A549 (cell line): ENCODE measurements around the gene CYP8B1. TPM values are rescaled to one million over a fixed set of nuclear protein-coding genes. Genes with fewer than 3 reads are reported as not detected.

Experiments
- ATAC-seq, 2 experiments: fragments of 200-7000 bp in 1 of 2; fragments of >200 bp in 1 of 2; cut with Nextera tagmentation in 1 of 2; cut with Tn5 transposase in 1 of 2; 3 replicates each; pipeline versions ENCODE4 v1.8.0 to v1.9.1; 2018 to 2020; ENCODE audit warnings: mild to moderate bottlenecking in 1 of 2, moderate library complexity in 1 of 2
- CTCF ChIA-PET: fragments of 300-600 bp; sonication (Branson Sonifier 250); formaldehyde crosslinking; extraction: SDS; loops from one replicate; lab custom pipeline; 2021; ENCODE audit warnings: antibody characterized with exemption, inconsistent platforms; lab: Yijun Ruan, JAX
- POLR2A ChIA-PET: fragments of 350-600 bp; formaldehyde crosslinking; extraction: SDS; loops from one replicate; lab custom pipeline; 2021; ENCODE audit warnings: antibody characterized with exemption, inconsistent platforms; lab: Yijun Ruan, JAX
- DNase-seq, 2 experiments: peaks; one replicate each; pipeline versions ENCODE4 v3.0.0 to v3.0.0-alpha.2; 2011 to 2016; ENCODE audit warnings: low read depth in 1 of 2, low spot score in 1 of 2
- FAIRE-seq: peaks from 2 replicates; lab custom pipeline; 2011; peaks lifted over from hg19 to GRCh38; lab: Jason Lieb, UNC
- H3K27ac ChIP-seq, 2 experiments: fragments of >200 bp; sonication (Bioruptor Twin); formaldehyde crosslinking; 3 replicates each; pipeline ENCODE4 v1.5.1; 2016 to 2017
- H3K4me1 ChIP-seq: fragments of >200 bp; sonication (Bioruptor Twin); formaldehyde crosslinking; 3 replicates; pipeline ENCODE4 v1.6.1; 2016
- H3K4me2 ChIP-seq: fragments of >200 bp; sonication (Bioruptor Twin); formaldehyde crosslinking; 3 replicates; pipeline ENCODE4 v1.6.1; 2016
- H3K4me3 ChIP-seq: fragments of >200 bp; sonication (Bioruptor Twin); formaldehyde crosslinking; 3 replicates; pipeline ENCODE4 v1.5.1; 2016
- H3K9me3 ChIP-seq: fragments of >200 bp; sonication (Bioruptor Twin); formaldehyde crosslinking; 3 replicates; pipeline ENCODE4 v1.6.1; 2016
- ATOH8 ChIP-seq: fragments of 250-450 bp; sonication (Bioruptor Pico); IDR thresholded peaks from 2 replicates; pipeline ENCODE4 v1.5.0; 2020; ENCODE audit warnings: low read depth, mild to moderate bottlenecking, moderate library complexity
- CBX2 ChIP-seq: fragments of 200-600 bp; sonication (generic); IDR thresholded peaks from 2 replicates; pipeline ENCODE4 v1.6.1; 2016; ENCODE audit warnings: low read depth, mild to moderate bottlenecking, borderline replicate concordance
- CBX8 ChIP-seq: fragments of 200-600 bp; sonication (generic); IDR thresholded peaks from 2 replicates; pipeline ENCODE4 v1.6.1; 2016
- CEBPB ChIP-seq, 2 experiments: fragments of >200 bp in 1 of 2; sonication (Bioruptor Twin) in 1 of 2; formaldehyde crosslinking in 1 of 2; IDR thresholded peaks; 2 replicates each; pipeline ENCODE4 v1.6.1; 2012 to 2016
- CHD2 ChIP-seq: fragments of 150-350 bp; IDR thresholded peaks from 2 replicates; pipeline ENCODE4 v1.6.1; 2014; ENCODE audit warnings: low read length; ENCODE audit not compliant: partially characterized antibody
- E2F6 ChIP-seq: IDR thresholded peaks from 2 replicates; pipeline ENCODE4 v1.6.1; 2012; ENCODE audit warnings: low read depth, borderline replicate concordance
- EHF ChIP-seq: fragments of 250-450 bp; sonication (Bioruptor Pico); IDR thresholded peaks from 2 replicates; pipeline ENCODE4 v1.5.0; 2020; ENCODE audit warnings: mild to moderate bottlenecking
- ELK1 ChIP-seq: fragments of 150-350 bp; IDR thresholded peaks from 2 replicates; pipeline ENCODE4 v1.6.1; 2014; ENCODE audit warnings: low read depth, mild to moderate bottlenecking, low read length
- ESRRA ChIP-seq: fragments of 150-350 bp; IDR thresholded peaks from 2 replicates; pipeline ENCODE4 v1.6.1; 2014; ENCODE audit warnings: mild to moderate bottlenecking, low read length, borderline replicate concordance
- HES2 ChIP-seq: fragments of >200 bp; sonication (Bioruptor Twin); formaldehyde crosslinking; IDR thresholded peaks from 2 replicates; pipeline ENCODE4 v1.6.1; 2016
- HOXB5 ChIP-seq: fragments of 250-450 bp; sonication (Bioruptor Pico); IDR thresholded peaks from 2 replicates; pipeline ENCODE4 v1.5.0; 2020; ENCODE audit warnings: mild to moderate bottlenecking, moderate library complexity
- KDM5A ChIP-seq: fragments of 200-600 bp; sonication (generic); IDR thresholded peaks from 2 replicates; pipeline ENCODE4 v1.6.1; 2016; ENCODE audit warnings: antibody characterized with exemption, mild to moderate bottlenecking
- MAZ ChIP-seq: fragments of 150-350 bp; IDR thresholded peaks from 2 replicates; pipeline ENCODE4 v1.6.1; 2014; ENCODE audit warnings: antibody characterized with exemption, low read depth, low read length, borderline replicate concordance
- NFE2L2 ChIP-seq: fragments of 150-350 bp; conservative IDR thresholded peaks from 2 replicates; pipeline ENCODE4 v1.6.1; 2014; ENCODE audit warnings: low read length
- NR3C1 ChIP-seq: fragments of >200 bp; sonication (Bioruptor Twin); formaldehyde crosslinking; IDR thresholded peaks from 3 replicates; pipeline ENCODE4 v1.6.1; 2017
- RAD21 ChIP-seq, 2 experiments: fragments of >200 bp in 1 of 2; sonication (Bioruptor Twin) in 1 of 2; formaldehyde crosslinking in 1 of 2; IDR thresholded peaks in 1 of 2; conservative IDR thresholded peaks in 1 of 2; 2 replicates in 1 of 2; 3 replicates in 1 of 2; pipeline ENCODE4 v1.6.1; 2012 to 2018; ENCODE audit warnings: inconsistent platforms in 1 of 2
- RARB ChIP-seq: fragments of 250-450 bp; sonication (Bioruptor Pico); IDR thresholded peaks from 2 replicates; pipeline ENCODE4 v1.8.0; 2021; ENCODE audit warnings: mild to moderate bottlenecking, moderate library complexity
- RCOR1 ChIP-seq: fragments of 150-350 bp; IDR thresholded peaks from 2 replicates; pipeline ENCODE4 v1.6.1; 2014; ENCODE audit warnings: antibody characterized with exemption, low read length, low read depth
- RNF2 ChIP-seq: fragments of 200-600 bp; sonication (generic); IDR thresholded peaks from 2 replicates; pipeline ENCODE4 v1.6.1; 2016; ENCODE audit warnings: low read depth, mild to moderate bottlenecking, antibody characterized with exemption, moderate library complexity, borderline replicate concordance
- SMC3 ChIP-seq: fragments of >200 bp; sonication (Bioruptor Twin); formaldehyde crosslinking; IDR thresholded peaks from 3 replicates; pipeline ENCODE4 v1.6.1; 2018; ENCODE audit warnings: inconsistent platforms
- TP53 ChIP-seq: fragments of 250-450 bp; sonication (Bioruptor Pico); IDR thresholded peaks from 2 replicates; pipeline ENCODE4 v1.5.0; 2021; ENCODE audit warnings: mild to moderate bottlenecking, moderate library complexity
- USF2 ChIP-seq: fragments of 450-650 bp; IDR thresholded peaks from 2 replicates; pipeline ENCODE4 v1.6.1; 2014; ENCODE audit warnings: antibody characterized with exemption
- ZFP36 ChIP-seq: fragments of 450-650 bp; IDR thresholded peaks from 2 replicates; pipeline ENCODE4 v1.6.1; 2014; ENCODE audit warnings: borderline replicate concordance; ENCODE audit not compliant: partially characterized antibody
- ZNF302 ChIP-seq: fragments of 250-450 bp; sonication (Bioruptor Pico); IDR thresholded peaks from 2 replicates; pipeline ENCODE4 v1.9.0; 2021; ENCODE audit warnings: inconsistent platforms, mild to moderate bottlenecking, moderate library complexity
- ZSCAN20 ChIP-seq: fragments of 250-450 bp; sonication (Bioruptor Pico); IDR thresholded peaks from 2 replicates; pipeline ENCODE4 v1.8.0; 2022; ENCODE audit warnings: mild to moderate bottlenecking, moderate library complexity
- WGBS: methylation state at CpG from one replicate; pipeline ENCODE4 v1.1.6; 2017; ENCODE audit errors: missing lambda C conversion rate; 5-methylcytosine and 5-hydroxymethylcytosine counted together
- polyA plus RNA-seq, 4 experiments: library from polyadenylated mRNA; depleted of rRNA in 3 of 4; stranded (reverse); fragments of >200 nt; fragmentation: RNase III in 1 of 4; extraction: RNeasy Plus Mini Kit Qiagen cat#74134 plus additional on column Dnase treatment in 1 of 4; gene quantifications; 2 replicates in 3 of 4; 3 replicates in 1 of 4; pipeline ENCODE4 v1.2.3, GENCODE V29; 2011 to 2017

Gene CYP8B1
- polyA plus RNA-seq, 2 of the 4 experiments (the other 2 are of a cell fraction): not detected

- 0% methylated on average over 1 of the region's 1 CpG for WGBS
Measured at GRCh38 chr3:42876401-42876800, 722 bp upstream of the CYP8B1 start.

GRCh38 chr3:42874749-42875148 is 930 bp downstream of the CYP8B1 start:
- POLR2A ChIA-PET: no interaction called here
- ATAC-seq (no peak), DNase-seq (no peak), FAIRE-seq (no peak)
- no peak overlapping the region for H3K27ac ChIP-seq
- H3K9me3 ChIP-seq: no peaks in the 10 kb centered on the region
- CTCF ChIA-PET: no interaction called here
- H3K4me1 ChIP-seq: no peaks in the 10 kb centered on the region
- no peak overlapping the region for H3K4me2 ChIP-seq
- no peak overlapping the region for H3K4me3 ChIP-seq
- 48% methylated on average over 4 of the region's 10 CpGs for WGBS
- TF ChIP-seq HOXB5: no peak
- no peak for TF ChIP-seq ESRRA
- TF ChIP-seq HES2: no peak

More at GRCh38 chr3:42876401-42876800, 722 bp upstream of the CYP8B1 start:
- ChIA-PET POLR2A (no interaction called here), CTCF (interaction anchor here (0.9 kb wide), 1 partner anchor 37 kb away, joined by 3 read pairs; no protein-coding TSS in a partner anchor)
- TF ChIP-seq ESRRA: no peak
- TF ChIP-seq NFE2L2: no peak
- no peak for TF ChIP-seq MAZ
- no peak for TF ChIP-seq RAD21 (conservative IDR thresholded peaks at IDR 0.05 in 1 of 2, IDR thresholded peaks at IDR 0.05 in 1 of 2)
- TF ChIP-seq ATOH8 (CRISPR knock-in tag): no peak
- TF ChIP-seq E2F6: no peak
- no peak for TF ChIP-seq ELK1
- no peak for TF ChIP-seq ZSCAN20 (CRISPR knock-in tag)
- TF ChIP-seq TP53 (CRISPR knock-in tag): no peak
- TF ChIP-seq ZNF302 (CRISPR knock-in tag): no peak
- no peak for TF ChIP-seq CBX2
- no peak for TF ChIP-seq CBX8
- FAIRE-seq: no peak
- H3K4me1 ChIP-seq: no peaks in the 10 kb centered on the region
- no peak overlapping the region for H3K27ac ChIP-seq
- no peaks in the 10 kb centered on the region for H3K9me3 ChIP-seq
- no peak for ATAC-seq
- H3K4me2 ChIP-seq: no peak overlapping the region
- H3K4me3 ChIP-seq: no peak overlapping the region
- no peak for DNase-seq

GRCh38 chr3:42873221-42873982 is 2.3 kb downstream of the CYP8B1 start:
- no peaks in the 10 kb centered on the region for H3K4me1 ChIP-seq
- H3K27ac ChIP-seq: no peak overlapping the region
- TF ChIP-seq EHF (CRISPR knock-in tag) (no peak), CBX8 (no peak), HES2 (no peak), CEBPB (IDR thresholded peaks at IDR 0.05) (no peak), NR3C1 (no peak), USF2 (no peak), RARB (CRISPR knock-in tag) (no peak), KDM5A (no peak), ZFP36 (no peak), CHD2 (no peak), RNF2 (no peak), CBX2 (no peak), SMC3 (no peak), ZSCAN20 (CRISPR knock-in tag) (no peak), RCOR1 (no peak)
- ChIA-PET CTCF (no interaction called here), POLR2A (no interaction called here)
- no peaks in the 10 kb centered on the region for H3K9me3 ChIP-seq
- no peak overlapping the region for H3K4me2 ChIP-seq
- FAIRE-seq: no peak
- no peak overlapping the region for H3K4me3 ChIP-seq
- ATAC-seq: no peak
- 49% methylated on average over 9 of the region's 9 CpGs for WGBS
- no peak for DNase-seq
